Measurements from ENCODE around the gene NOP14.

NOP14 gene

DNA sequence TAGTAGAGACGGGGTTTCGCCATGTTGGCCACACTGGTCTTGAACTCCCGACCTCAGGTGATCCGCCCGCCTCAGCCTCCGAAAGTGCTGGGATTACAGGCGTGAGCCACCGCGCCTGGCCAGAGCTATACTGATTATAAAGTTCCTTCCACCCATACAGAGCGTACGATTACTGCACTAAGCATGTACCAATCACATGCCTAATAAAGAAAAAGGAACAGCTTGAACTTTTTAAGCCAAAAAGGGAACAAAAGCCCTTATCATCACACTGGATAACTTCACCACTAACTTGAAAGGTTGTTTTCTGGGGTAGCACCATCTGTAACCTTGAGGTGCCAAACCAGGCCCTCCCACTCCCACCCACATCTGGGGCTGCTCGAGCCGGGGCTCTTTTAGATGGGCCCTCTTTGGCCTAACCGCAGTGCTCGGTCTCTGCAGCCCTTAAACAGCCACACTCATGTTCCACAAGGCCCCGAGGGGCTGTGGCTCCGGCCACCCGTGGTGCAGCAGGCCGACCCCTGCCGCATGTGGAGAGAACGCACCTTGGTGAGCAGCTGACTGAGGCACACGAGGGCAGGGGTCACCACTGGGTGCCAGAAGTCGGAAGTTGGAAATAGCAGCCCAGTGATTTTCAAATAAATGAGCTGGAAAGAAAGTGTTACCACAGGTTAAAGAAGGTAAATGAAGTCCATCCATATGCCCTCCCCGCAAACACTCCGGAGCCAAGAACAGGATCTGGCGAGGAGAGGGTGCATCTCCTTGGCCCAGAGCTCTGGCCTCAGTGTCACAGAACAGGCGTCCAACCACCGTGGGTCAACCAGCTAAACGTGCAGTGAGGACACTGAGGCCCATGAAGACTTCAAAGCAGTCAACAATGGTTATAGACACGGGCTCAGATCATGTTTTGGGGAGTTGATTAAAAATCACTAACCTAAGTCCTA lies 18.4 kb downstream of the NOP14 start:
- TF ChIP-seq, protein P1, sequence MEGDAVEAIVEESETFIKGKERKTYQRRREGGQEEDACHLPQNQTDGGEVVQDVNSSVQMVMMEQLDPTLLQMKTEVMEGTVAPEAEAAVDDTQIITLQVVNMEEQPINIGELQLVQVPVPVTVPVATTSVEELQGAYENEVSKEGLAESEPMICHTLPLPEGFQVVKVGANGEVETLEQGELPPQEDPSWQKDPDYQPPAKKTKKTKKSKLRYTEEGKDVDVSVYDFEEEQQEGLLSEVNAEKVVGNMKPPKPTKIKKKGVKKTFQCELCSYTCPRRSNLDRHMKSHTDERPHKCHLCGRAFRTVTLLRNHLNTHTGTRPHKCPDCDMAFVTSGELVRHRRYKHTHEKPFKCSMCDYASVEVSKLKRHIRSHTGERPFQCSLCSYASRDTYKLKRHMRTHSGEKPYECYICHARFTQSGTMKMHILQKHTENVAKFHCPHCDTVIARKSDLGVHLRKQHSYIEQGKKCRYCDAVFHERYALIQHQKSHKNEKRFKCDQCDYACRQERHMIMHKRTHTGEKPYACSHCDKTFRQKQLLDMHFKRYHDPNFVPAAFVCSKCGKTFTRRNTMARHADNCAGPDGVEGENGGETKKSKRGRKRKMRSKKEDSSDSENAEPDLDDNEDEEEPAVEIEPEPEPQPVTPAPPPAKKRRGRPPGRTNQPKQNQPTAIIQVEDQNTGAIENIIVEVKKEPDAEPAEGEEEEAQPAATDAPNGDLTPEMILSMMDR (IDR thresholded peaks at IDR 0.05; ENCODE audit: insufficient read depth, missing control alignments): no peak
- FAIRE-seq (no peak), DNase-seq (ENCODE audit: insufficient read length, low spot score) (peak; percentile 14)

DNA sequence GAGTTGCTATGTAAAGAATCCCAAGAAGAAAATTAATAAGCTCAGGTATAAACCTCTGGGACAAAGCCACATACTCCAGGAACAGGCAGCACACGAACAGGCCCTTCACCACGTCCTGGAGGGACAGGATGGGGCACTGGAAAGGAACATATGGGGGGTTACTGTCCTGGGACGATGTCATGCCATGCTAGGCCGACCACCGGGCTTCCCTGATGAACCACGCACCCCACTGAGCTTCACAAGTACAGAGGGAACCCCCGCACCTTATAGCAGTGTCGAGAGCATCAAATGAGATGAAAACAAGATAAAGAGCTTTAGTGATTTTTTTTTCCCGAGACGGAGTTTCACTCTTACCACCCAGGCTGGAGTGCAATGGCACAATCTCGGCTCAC lies 19.1 kb downstream of the NOP14 start:
- TF ChIP-seq, protein P1 (IDR thresholded peaks at IDR 0.05; ENCODE audit: insufficient read depth, missing control alignments): no peak
- DNase-seq (ENCODE audit: insufficient read length, low spot score) (peak; percentile 8), FAIRE-seq (no peak)

DNA sequence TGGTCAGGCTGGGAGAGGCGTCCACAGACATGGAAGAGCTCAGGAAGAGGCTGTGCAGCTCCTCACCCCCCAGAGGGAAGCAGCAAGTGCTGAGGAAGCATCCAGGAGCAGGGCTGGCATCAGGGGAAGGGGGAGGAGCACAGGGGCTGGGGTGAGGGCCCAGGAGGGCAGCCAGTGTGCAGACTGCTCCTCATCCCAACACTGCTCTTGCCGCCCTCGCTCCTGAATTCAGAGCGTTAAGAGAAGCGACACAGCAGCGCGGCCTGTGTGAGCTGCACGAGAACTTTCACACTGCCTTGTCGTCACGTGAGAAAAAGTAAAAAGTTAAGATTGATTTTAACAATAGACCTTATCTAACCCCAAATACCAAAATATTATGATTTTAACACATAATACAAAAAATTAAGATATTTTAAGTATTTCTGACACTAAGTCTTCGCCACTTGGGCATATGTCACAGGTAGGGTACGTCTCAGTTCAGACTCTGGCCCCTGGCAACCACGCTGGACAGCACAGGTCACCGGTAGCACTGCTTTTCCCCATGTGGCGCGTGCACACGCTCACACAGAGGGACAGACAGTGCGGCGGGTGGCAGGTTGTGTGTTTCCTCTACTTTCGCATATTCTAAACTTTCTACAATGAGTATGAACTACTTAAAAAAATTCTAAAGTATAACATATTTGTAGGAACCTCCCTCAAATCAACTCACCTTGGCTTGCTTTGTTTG lies 19.7 kb downstream of the NOP14 start:
- DNase-seq (ENCODE audit: insufficient read length, low spot score) (peak; percentile 14), FAIRE-seq (no peak)
- TF ChIP-seq, protein P1 (IDR thresholded peaks at IDR 0.05; ENCODE audit: insufficient read depth, missing control alignments): no peak

DNA sequence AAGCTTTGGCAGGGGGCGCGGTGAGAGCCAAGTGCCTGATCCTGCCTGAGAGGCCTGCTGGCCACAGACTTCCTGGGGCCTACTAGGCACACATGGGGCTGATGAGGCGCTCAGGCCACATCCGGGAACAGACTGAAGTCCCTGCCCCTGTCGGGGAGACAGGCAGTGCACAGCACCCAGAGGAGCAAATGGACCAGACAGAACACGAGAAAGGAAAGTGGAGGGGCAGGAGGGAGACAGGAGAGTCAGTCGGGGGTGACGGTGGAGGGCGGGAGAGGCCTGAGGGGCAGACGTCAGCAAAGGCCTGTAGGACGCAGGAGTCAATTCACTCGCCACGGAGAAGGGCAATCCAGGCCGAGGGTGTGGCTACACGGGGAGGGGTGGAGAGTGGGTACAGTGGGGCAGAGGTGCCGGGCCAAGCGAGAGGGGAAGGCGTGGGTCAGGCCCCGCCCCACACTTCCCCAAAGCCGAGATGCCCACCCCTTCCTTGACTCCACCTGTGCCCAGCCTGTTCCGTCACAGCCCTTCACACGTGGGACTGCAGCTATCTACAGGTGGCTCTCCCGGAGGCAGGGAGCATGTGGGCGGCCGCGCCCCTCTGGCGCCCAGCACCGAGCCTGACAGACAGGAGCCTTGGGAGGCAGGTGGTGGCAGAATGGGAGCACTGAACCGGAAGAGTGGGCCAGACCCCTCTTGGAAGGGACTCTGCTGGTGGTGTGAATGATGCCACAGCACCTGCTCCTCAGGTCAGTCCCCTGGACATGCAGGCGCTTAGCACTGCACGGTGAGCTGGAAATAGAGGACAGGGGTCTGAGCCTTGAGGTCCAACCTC lies 20.5 kb downstream of the NOP14 start:
- FAIRE-seq (no peak), DNase-seq (ENCODE audit: insufficient read length, low spot score) (peak; percentile 15)
- TF ChIP-seq, protein P1 (IDR thresholded peaks at IDR 0.05; ENCODE audit: insufficient read depth, missing control alignments): no peak

DNA sequence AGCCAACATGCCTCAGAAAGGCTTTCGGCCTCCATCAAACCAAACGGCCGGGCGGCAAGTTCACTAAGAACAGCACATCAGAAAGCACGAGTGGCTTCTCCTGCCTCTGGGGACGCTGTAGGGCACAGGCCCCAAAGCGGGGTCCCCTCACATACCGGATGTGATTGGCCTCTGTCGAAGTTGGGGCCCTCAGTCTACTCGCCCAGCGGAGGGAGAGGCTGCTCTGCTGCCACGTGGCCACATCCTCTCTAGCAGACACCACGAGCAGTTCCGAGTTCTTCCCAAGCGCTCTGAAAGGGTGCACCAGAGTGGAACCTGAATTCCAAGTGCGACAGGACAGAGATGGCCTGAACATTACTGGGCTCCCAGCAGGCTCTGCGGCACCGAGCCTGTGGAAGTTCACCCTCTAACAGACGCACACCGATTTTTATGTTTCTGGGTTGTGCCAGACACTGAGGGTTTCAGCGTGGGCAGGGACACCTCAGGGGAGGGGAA lies 21.1 kb downstream of the NOP14 start:
- DNase-seq (ENCODE audit: insufficient read length, low spot score) (peak; percentile 15), FAIRE-seq (no peak)
- TF ChIP-seq, protein P1 (IDR thresholded peaks at IDR 0.05; ENCODE audit: insufficient read depth, missing control alignments): no peak

DNA sequence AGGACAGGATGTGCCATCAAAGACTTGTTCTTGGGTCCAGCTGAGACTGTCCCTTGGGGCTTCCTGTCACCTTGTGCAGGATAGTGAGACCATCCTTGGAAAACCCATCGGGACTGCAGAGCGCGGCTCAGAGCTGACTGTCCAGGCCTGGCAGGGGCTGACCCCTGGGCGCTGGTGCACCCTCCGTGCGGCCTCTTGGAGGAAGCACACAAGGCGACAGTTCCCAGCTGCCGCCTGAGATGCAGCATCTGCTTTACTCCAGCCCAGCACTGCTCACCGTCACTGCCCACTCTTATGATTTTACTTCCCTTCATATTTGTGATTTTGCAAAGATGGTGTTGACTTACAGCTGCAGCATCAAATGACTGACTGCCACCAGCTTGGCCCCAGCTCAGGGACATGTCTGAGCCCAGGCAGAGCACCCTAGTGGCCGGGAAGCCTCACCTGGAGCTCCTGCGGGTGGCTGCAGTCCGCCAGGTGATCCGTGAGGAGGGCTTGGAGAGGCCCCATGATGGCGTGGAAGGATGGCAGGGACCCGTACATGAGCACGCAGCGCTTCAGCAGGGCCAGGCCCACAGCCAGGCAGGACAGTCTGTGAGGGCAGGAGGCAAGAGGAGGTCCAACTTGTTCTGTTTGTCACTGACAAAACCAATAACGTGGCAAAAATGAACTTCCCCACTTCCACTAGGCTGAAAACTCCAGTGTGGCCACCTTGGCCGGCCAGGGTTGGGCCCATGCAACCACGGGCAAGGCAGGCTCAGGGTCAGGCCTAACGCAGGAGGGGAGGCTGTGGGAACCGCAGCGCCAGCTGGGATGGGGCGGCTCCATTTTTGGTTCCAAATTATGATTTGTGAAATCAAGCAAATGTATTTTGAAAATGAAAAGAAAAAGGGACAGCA lies 21.8 kb downstream of the NOP14 start:
- TF ChIP-seq, protein P1 (IDR thresholded peaks at IDR 0.05; ENCODE audit: insufficient read depth, missing control alignments): no peak
- FAIRE-seq (no peak), DNase-seq (ENCODE audit: insufficient read length, low spot score) (peak; percentile 5)

Measured in D721Med (cell line).